ENCODE results near the gene MEIS1. TPM values are rescaled to one million over a fixed set of nuclear protein-coding genes. Genes with fewer than 3 reads are reported as not detected.

Gene MEIS1
- total RNA-seq, 1 donor from 2014 or later, result 3.6 TPM

DNA sequence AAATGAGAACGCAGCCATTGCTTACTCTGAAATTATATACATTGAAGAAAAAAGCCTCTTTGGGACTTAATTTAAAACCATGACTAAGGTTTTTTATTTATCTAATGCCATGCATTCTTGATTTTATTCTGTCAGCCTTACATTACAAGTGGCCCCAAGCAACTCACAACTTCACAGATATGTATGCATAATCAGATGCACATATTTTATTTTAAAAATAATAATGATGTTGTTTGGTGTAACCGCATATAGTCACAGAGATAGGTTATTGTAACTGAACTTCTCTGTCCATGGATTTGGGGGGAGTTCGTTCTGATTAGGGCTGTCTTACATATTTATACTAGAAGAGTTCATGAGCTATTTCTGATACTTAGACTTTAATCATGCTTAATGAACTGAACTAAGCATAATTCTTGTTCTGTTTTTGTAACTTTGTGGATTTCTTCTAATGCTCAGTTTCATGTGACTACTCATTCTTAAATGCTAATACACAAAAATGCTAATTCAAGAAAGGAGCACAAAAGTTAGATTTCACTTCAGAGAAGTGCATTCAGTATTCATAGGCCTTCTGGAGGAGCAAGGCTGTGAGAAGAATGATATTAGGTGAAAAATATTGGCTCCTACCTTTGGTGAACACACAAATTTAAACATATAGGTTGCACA, 26.2 kb downstream of the MEIS1 start:
- TF ChIP-seq, protein P1, sequence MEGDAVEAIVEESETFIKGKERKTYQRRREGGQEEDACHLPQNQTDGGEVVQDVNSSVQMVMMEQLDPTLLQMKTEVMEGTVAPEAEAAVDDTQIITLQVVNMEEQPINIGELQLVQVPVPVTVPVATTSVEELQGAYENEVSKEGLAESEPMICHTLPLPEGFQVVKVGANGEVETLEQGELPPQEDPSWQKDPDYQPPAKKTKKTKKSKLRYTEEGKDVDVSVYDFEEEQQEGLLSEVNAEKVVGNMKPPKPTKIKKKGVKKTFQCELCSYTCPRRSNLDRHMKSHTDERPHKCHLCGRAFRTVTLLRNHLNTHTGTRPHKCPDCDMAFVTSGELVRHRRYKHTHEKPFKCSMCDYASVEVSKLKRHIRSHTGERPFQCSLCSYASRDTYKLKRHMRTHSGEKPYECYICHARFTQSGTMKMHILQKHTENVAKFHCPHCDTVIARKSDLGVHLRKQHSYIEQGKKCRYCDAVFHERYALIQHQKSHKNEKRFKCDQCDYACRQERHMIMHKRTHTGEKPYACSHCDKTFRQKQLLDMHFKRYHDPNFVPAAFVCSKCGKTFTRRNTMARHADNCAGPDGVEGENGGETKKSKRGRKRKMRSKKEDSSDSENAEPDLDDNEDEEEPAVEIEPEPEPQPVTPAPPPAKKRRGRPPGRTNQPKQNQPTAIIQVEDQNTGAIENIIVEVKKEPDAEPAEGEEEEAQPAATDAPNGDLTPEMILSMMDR (IDR thresholded peaks at IDR 0.05; ENCODE audit: insufficient read depth, low read length, poor library complexity, severe bottlenecking), result no peak
- no peaks in the 10 kb centered on the region for H3K36me3 ChIP-seq (ENCODE audit: control insufficient read depth, insufficient read depth, low read length)
- no peak overlapping the region for H3K4me3 ChIP-seq (ENCODE audit: low read depth, low read length)
- DNase-seq (ENCODE audit: low read depth), result no peak
- no peaks in the 10 kb centered on the region for H3K27me3 ChIP-seq (ENCODE audit: control insufficient read depth, insufficient read depth, low read length)

DNA sequence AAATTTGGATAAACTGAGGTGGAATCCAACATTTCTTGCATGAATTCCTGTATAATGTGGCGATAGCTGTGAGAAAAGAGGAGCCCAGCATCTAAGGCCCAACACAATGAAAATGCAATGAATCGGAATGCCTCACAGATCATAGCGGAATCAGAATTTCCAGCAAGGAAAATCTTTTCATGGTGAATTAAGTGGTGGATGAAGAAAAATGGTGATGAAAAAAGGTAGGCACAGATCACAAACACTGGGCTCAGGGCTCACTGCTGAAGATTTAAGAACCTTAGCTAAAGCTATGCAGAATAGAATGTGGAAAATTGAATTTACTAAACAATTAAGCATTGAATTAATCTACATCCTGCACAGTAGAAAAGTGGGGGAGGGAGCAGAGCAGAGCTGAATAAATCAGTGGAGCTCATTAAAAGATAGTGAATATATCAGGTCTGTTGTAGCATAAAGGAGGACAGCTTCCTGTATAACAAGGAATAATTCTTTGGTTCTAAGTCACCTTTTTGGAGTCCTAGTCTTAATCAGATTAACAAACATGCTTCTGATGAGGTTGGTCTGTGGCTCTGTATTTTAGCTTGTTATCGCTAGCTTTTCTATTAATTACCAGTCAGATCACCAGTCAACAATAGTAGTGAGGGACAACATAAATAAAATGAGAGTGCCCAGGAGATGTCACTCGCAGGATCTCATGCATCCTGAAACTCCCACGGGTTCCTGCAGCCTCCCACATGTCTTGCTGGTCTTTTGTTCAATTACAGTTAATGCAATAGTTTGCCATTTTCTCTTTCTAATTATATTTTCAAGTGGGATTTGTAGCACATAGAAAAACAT, 27.0 kb downstream of the MEIS1 start:
- DNase-seq (ENCODE audit: low read depth), result no peak
- no peaks in the 10 kb centered on the region for H3K36me3 ChIP-seq (ENCODE audit: control insufficient read depth, insufficient read depth, low read length)
- TF ChIP-seq, protein P1 (IDR thresholded peaks at IDR 0.05; ENCODE audit: insufficient read depth, low read length, poor library complexity, severe bottlenecking), result no peak

GRCh38 chr2:66462501-66462825, 27.5 kb downstream of the MEIS1 start:
- no peak for DNase-seq (ENCODE audit: low read depth)
- H3K27me3 ChIP-seq (ENCODE audit: control insufficient read depth, insufficient read depth, low read length), result no peaks in the 10 kb centered on the region
- H3K36me3 ChIP-seq (ENCODE audit: control insufficient read depth, insufficient read depth, low read length), result no peaks in the 10 kb centered on the region
- TF ChIP-seq, protein P1 (IDR thresholded peaks at IDR 0.05; ENCODE audit: insufficient read depth, low read length, poor library complexity, severe bottlenecking), result no peak
- no peak overlapping the region for H3K4me3 ChIP-seq (ENCODE audit: low read depth, low read length)

More for the DNA sequence above, 27.0 kb downstream of the MEIS1 start:
- Histone ChIP-seq H3K4me3 (ENCODE audit: low read depth, low read length) (no peak overlapping the region), H3K27me3 (ENCODE audit: control insufficient read depth, insufficient read depth, low read length) (no peaks in the 10 kb centered on the region)

DNA sequence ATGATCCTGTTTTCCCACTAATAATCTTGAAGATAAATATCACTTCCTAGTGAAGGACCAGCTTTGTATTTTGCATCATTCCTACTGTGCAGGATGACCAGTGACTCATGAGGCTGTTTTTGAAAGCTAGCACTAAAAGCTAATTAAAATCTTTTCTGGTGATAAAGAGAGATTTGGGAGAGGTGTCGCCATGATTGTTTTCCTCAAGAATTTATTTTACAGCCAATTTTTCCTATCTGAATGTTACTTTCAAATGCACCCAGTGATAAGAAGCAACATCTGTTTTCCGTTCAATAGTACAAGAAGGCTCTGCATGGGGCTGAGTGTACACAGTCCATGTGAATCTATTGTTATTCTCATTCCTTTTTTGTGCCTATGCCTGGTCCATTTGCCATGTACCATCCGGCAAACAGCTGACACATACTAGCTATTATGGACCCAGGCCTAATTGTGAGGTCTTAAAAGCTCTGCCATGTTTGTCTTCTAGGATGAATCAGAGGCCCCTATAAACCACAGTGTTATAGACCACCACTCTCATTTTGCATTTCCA, 28.4 kb downstream of the MEIS1 start:
- TF ChIP-seq, protein P1 (IDR thresholded peaks at IDR 0.05; ENCODE audit: insufficient read depth, low read length, poor library complexity, severe bottlenecking), result no peak
- no peaks in the 10 kb centered on the region for H3K36me3 ChIP-seq (ENCODE audit: control insufficient read depth, insufficient read depth, low read length)
- H3K4me3 ChIP-seq (ENCODE audit: low read depth, low read length), result no peak overlapping the region
- H3K27me3 ChIP-seq (ENCODE audit: control insufficient read depth, insufficient read depth, low read length), result no peaks in the 10 kb centered on the region
- no peak for DNase-seq (ENCODE audit: low read depth)

GRCh38 chr2:66464930-66465637, 30.2 kb downstream of the MEIS1 start:
- TF ChIP-seq, protein P1 (IDR thresholded peaks at IDR 0.05; ENCODE audit: insufficient read depth, low read length, poor library complexity, severe bottlenecking), result no peak
- no peaks in the 10 kb centered on the region for H3K27me3 ChIP-seq (ENCODE audit: control insufficient read depth, insufficient read depth, low read length)
- DNase-seq (ENCODE audit: low read depth), result no peak
- no peak overlapping the region for H3K4me3 ChIP-seq (ENCODE audit: low read depth, low read length)
- no peaks in the 10 kb centered on the region for H3K36me3 ChIP-seq (ENCODE audit: control insufficient read depth, insufficient read depth, low read length)
